Measurements from ENCODE around the gene HELZ. TPM values are rescaled to one million over a fixed set of nuclear protein-coding genes. Genes with fewer than 3 reads are reported as not detected.

HELZ gene
- polyA plus RNA-seq, 3 donors: 24.8 to 44.1 (median 39.9) TPM

DNA sequence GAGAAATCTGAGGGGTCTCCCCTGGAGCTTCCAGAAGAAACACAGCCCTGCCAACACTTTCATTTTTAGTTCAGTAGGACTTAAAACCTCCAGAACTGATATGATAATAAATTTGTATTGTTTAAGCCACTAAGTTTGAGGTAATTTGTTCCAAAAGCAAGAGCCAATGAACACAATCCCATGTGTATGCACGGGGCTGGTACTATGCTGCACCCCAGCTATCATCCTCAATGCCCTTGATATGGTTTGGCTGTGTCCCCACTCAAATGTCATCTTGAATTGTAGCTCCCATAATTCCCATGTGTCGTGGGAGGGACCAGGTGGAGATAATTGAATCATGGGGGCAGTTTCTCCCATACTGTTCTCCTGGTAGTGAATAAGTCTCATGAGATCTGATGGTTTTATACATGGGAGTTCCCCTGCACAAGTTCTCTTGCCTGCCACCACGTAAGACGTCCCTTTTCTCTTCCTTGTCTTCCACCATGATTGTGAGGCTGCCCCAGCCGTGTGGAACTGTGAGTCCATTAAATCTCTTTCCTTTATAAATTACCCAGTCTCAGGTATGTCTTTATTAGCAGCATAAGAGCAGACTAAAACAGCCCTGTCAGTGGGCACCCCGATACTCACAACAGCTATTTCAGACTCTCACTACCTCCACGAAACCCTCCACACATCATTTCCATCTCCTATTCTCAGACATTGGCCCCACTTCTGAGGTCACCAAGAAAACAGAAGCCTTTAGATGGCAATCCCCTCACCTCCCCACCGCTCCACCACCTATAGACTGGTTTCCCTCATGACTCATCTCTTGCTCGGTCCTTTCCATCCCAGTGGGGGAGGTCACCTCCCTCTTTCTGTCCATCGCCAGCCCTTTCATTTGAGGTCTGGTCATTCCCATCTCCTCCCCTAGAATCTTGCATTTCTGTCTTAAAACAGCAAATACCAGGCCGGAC is 209.6 kb downstream of the HELZ start:
- DNase-seq: no peak
- Mint-ChIP-seq H3K27ac (no peak overlapping the region), H3K36me3 (no peaks in the 10 kb centered on the region), H3K4me1 (no peaks in the 10 kb centered on the region), H3K4me3 (no peak overlapping the region), H3K27me3 (ENCODE audit: low read depth in 3 of 3) (peaks cover 0 to 8% (median 1%) of the 10 kb centered on the region in 3 donors), H3K9me3 (peaks cover 0 to 12% (median 3%) of the 10 kb centered on the region in 7 donors)
- intact Hi-C loops (cut with micrococcal nuclease): no loop called here
- no peaks in the 10 kb centered on the region for H3K9me3 ChIP-seq (replicated peaks in 1 of 2; ENCODE audit: control insufficient read depth in 1 of 2, insufficient read depth in 1 of 2, low read length in 2 of 2)
- H3K27ac ChIP-seq (ENCODE audit: low read depth in 1 of 2, low read length in 2 of 2): no peak overlapping the region
- 91% methylated on average over 7 of the region's 11 CpGs for WGBS (ENCODE audit: insufficient coverage)
- H3K27me3 ChIP-seq (ENCODE audit: control insufficient read depth in 2 of 2, insufficient read depth in 2 of 2, low read length in 2 of 2): no peaks in the 10 kb centered on the region
- TF ChIP-seq, protein P1, sequence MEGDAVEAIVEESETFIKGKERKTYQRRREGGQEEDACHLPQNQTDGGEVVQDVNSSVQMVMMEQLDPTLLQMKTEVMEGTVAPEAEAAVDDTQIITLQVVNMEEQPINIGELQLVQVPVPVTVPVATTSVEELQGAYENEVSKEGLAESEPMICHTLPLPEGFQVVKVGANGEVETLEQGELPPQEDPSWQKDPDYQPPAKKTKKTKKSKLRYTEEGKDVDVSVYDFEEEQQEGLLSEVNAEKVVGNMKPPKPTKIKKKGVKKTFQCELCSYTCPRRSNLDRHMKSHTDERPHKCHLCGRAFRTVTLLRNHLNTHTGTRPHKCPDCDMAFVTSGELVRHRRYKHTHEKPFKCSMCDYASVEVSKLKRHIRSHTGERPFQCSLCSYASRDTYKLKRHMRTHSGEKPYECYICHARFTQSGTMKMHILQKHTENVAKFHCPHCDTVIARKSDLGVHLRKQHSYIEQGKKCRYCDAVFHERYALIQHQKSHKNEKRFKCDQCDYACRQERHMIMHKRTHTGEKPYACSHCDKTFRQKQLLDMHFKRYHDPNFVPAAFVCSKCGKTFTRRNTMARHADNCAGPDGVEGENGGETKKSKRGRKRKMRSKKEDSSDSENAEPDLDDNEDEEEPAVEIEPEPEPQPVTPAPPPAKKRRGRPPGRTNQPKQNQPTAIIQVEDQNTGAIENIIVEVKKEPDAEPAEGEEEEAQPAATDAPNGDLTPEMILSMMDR (IDR thresholded peaks at IDR 0.05): no peak
- H4K20me1 ChIP-seq (ENCODE audit: insufficient read depth, low read length): no peaks in the 10 kb centered on the region
- no peaks in the 10 kb centered on the region for H3K36me3 ChIP-seq (replicated peaks in 1 of 2; ENCODE audit: control insufficient read depth in 1 of 2, insufficient read depth in 2 of 2, low read length in 2 of 2)
- H3K4me1 ChIP-seq (ENCODE audit: control insufficient read depth in 1 of 2, insufficient read depth in 2 of 2, low read length in 2 of 2): no peaks in the 10 kb centered on the region
- H3K4me2 ChIP-seq (replicated peaks; ENCODE audit: extremely low read depth, low read length, poor library complexity, severe bottlenecking): no peak overlapping the region
- no peak overlapping the region for H3K4me3 ChIP-seq (replicated peaks in 1 of 3; ENCODE audit: low read depth in 2 of 3, low read length in 3 of 3)
- no peak overlapping the region for H2AFZ ChIP-seq (ENCODE audit: insufficient read depth, low read depth, low read length, poor library complexity, severe bottlenecking)
- H3K79me2 ChIP-seq (ENCODE audit: insufficient read depth, low read length): no peaks in the 10 kb centered on the region
- H3K9ac ChIP-seq (ENCODE audit: insufficient read depth, low read length, poor library complexity, severe bottlenecking): no peak overlapping the region

- WGBS (ENCODE audit: insufficient coverage): 97% methylated on average over 5 of the region's 9 CpGs
- H3K9me3 ChIP-seq (replicated peaks in 1 of 2; ENCODE audit: control insufficient read depth in 1 of 2, insufficient read depth in 1 of 2, low read length in 2 of 2): no peaks in the 10 kb centered on the region
- H3K4me1 ChIP-seq (ENCODE audit: control insufficient read depth in 1 of 2, insufficient read depth in 2 of 2, low read length in 2 of 2): no peaks in the 10 kb centered on the region
- no peaks in the 10 kb centered on the region for H3K36me3 ChIP-seq (replicated peaks in 1 of 2; ENCODE audit: control insufficient read depth in 1 of 2, insufficient read depth in 2 of 2, low read length in 2 of 2)
- peaks cover 0 to 8% (median 5%) of the 10 kb centered on the region in 3 donors for H3K27me3 Mint-ChIP-seq (ENCODE audit: low read depth in 3 of 3)
- H3K36me3 Mint-ChIP-seq: no peaks in the 10 kb centered on the region
- H3K27ac ChIP-seq (ENCODE audit: low read depth in 1 of 2, low read length in 2 of 2): no peak overlapping the region
- H3K9me3 Mint-ChIP-seq: peaks cover 0 to 12% (median 3%) of the 10 kb centered on the region in 7 donors
- no peak for DNase-seq
- no peaks in the 10 kb centered on the region for H4K20me1 ChIP-seq (ENCODE audit: insufficient read depth, low read length)
- no peak overlapping the region for H3K4me3 Mint-ChIP-seq
- no peaks in the 10 kb centered on the region for H3K79me2 ChIP-seq (ENCODE audit: insufficient read depth, low read length)
- H3K9ac ChIP-seq (ENCODE audit: insufficient read depth, low read length, poor library complexity, severe bottlenecking): no peak overlapping the region
- no peaks in the 10 kb centered on the region for H3K27me3 ChIP-seq (ENCODE audit: control insufficient read depth in 2 of 2, insufficient read depth in 2 of 2, low read length in 2 of 2)
- TF ChIP-seq, protein P1 (IDR thresholded peaks at IDR 0.05): no peak
- H3K4me3 ChIP-seq (replicated peaks in 1 of 3; ENCODE audit: low read depth in 2 of 3, low read length in 3 of 3): no peak overlapping the region
- H2AFZ ChIP-seq (ENCODE audit: insufficient read depth, low read depth, low read length, poor library complexity, severe bottlenecking): no peak overlapping the region
- no peak overlapping the region for H3K27ac Mint-ChIP-seq
- no peak overlapping the region for H3K4me2 ChIP-seq (replicated peaks; ENCODE audit: extremely low read depth, low read length, poor library complexity, severe bottlenecking)
- no peaks in the 10 kb centered on the region for H3K4me1 Mint-ChIP-seq
- intact Hi-C loops (cut with micrococcal nuclease): no loop called here
Measured at GRCh38 chr17:67033613-67034012, 211.4 kb downstream of the HELZ start.

Measured in CD14-positive monocyte (primary cell).